Chondrocyte (in vitro differentiated cells): ENCODE measurements around the gene CTNNA2. TPM values are rescaled to one million over a fixed set of nuclear protein-coding genes. Genes with fewer than 3 reads are reported as not detected.
"Not testable (repeated sequence)": the region's sequence is repeated elsewhere in the genome, so short reads cannot be mapped to it uniquely, and the experiment has no call there.

ENCODE experiments used
- DNase-seq: peaks from one replicate; pipeline ENCODE4 v3.0.0; 2021; ENCODE audit warnings: mixed read lengths, low spot score
- H3K27ac Mint-ChIP-seq: one replicate; pipeline ENCODE4 v1.8.0; 2021; ENCODE audit warnings: mild to moderate bottlenecking, moderate library complexity, mixed read lengths; ENCODE audit not compliant: unreplicated experiment
- H3K27me3 Mint-ChIP-seq: 2 replicates; pipeline ENCODE4 v1.8.0; 2021; ENCODE audit warnings: low read depth, mixed read lengths
- H3K36me3 Mint-ChIP-seq: 2 replicates; pipeline ENCODE4 v1.8.0; 2021; ENCODE audit warnings: low read depth, mixed read lengths
- H3K4me1 Mint-ChIP-seq: 2 replicates; pipeline ENCODE4 v1.8.0; 2021; ENCODE audit warnings: low read depth, mild to moderate bottlenecking, mixed read lengths
- H3K4me3 Mint-ChIP-seq: one replicate; pipeline ENCODE4 v1.8.0; 2021; ENCODE audit warnings: mild to moderate bottlenecking, moderate library complexity, mixed read lengths; ENCODE audit not compliant: unreplicated experiment
- H3K9me3 Mint-ChIP-seq: 2 replicates; pipeline ENCODE4 v1.8.0; 2021; ENCODE audit warnings: low read depth, mixed read lengths
- total RNA-seq: library from RNA; stranded (reverse); gene quantifications from 3 replicates; pipeline ENCODE4 v1.2.1, GENCODE V29; 2021
- TF ChIP-seq, protein P1 (sequence below): fragments of 200-600 bp; sonication (generic); IDR thresholded peaks from 2 replicates; pipeline ENCODE4 v1.5.0; 2021; ENCODE audit warnings: antibody characterized with exemption, mild to moderate bottlenecking, moderate library complexity

Gene CTNNA2
- total RNA-seq, 1 donor from 2014 or later: not detected

- TF ChIP-seq, protein P1, sequence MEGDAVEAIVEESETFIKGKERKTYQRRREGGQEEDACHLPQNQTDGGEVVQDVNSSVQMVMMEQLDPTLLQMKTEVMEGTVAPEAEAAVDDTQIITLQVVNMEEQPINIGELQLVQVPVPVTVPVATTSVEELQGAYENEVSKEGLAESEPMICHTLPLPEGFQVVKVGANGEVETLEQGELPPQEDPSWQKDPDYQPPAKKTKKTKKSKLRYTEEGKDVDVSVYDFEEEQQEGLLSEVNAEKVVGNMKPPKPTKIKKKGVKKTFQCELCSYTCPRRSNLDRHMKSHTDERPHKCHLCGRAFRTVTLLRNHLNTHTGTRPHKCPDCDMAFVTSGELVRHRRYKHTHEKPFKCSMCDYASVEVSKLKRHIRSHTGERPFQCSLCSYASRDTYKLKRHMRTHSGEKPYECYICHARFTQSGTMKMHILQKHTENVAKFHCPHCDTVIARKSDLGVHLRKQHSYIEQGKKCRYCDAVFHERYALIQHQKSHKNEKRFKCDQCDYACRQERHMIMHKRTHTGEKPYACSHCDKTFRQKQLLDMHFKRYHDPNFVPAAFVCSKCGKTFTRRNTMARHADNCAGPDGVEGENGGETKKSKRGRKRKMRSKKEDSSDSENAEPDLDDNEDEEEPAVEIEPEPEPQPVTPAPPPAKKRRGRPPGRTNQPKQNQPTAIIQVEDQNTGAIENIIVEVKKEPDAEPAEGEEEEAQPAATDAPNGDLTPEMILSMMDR: no peak
- H3K9me3 Mint-ChIP-seq: no peaks in the 10 kb centered on the region
- no peaks in the 10 kb centered on the region for H3K36me3 Mint-ChIP-seq
- DNase-seq: no peak
- H3K27me3 Mint-ChIP-seq: no peaks in the 10 kb centered on the region
- no peak overlapping the region for H3K27ac Mint-ChIP-seq
- H3K4me3 Mint-ChIP-seq: no peak overlapping the region
- H3K4me1 Mint-ChIP-seq: no peaks in the 10 kb centered on the region
These were observed 677.3 kb downstream of the CTNNA2 start for GRCh38 chr2:80190166-80190565.

- TF ChIP-seq, protein P1: no peak
These were observed 680.7 kb downstream of the CTNNA2 start for GRCh38 chr2:80193566-80193965.

DNA sequence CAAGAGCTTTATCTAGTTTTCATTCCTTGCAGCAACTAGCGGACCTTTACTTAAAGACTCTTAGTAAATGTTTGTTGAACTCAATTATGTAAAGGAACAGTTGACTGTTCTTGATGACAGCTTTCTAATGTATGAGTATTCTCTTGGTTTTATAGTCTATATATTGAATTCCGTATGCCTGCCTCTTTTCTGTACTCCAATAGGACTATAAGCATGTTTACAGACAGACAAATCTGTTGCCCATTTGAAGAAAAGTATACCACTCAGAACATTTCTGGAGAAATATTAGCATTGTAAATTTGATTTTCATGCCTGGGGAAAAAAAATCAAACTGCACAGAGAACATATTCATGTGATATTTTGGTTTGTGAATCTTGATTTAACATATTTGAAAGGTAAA is 682.2 kb downstream of the CTNNA2 start:
- Mint-ChIP-seq H3K27ac (no peak overlapping the region), H3K9me3 (peaks cover 6% of the 10 kb centered on the region), H3K27me3 (no peaks in the 10 kb centered on the region), H3K36me3 (no peaks in the 10 kb centered on the region), H3K4me1 (no peaks in the 10 kb centered on the region), H3K4me3 (no peak overlapping the region)
- no peak for DNase-seq
- TF ChIP-seq, protein P1: no peak

More at GRCh38 chr2:80193566-80193965, 680.7 kb downstream of the CTNNA2 start:
- no peak for DNase-seq
- H3K27me3 Mint-ChIP-seq: no peaks in the 10 kb centered on the region
- no peak overlapping the region for H3K4me3 Mint-ChIP-seq
- no peaks in the 10 kb centered on the region for H3K36me3 Mint-ChIP-seq
- H3K27ac Mint-ChIP-seq: no peak overlapping the region
- H3K9me3 Mint-ChIP-seq: peaks cover 5% of the 10 kb centered on the region
- no peaks in the 10 kb centered on the region for H3K4me1 Mint-ChIP-seq

GRCh38 chr2:80198042-80198441 is 685.2 kb downstream of the CTNNA2 start:
- H3K27me3 Mint-ChIP-seq: no peaks in the 10 kb centered on the region
- H3K4me1 Mint-ChIP-seq: no peaks in the 10 kb centered on the region
- no peak overlapping the region for H3K27ac Mint-ChIP-seq
- H3K4me3 Mint-ChIP-seq: no peak overlapping the region
- no peak for DNase-seq
- H3K36me3 Mint-ChIP-seq: no peaks in the 10 kb centered on the region
- peaks cover 6% of the 10 kb centered on the region for H3K9me3 Mint-ChIP-seq
- TF ChIP-seq, protein P1: no peak

- TF ChIP-seq, protein P1: no peak
- no peak overlapping the region for H3K27ac Mint-ChIP-seq
- H3K9me3 Mint-ChIP-seq: peaks cover 10% of the 10 kb centered on the region
- DNase-seq: no peak
- no peaks in the 10 kb centered on the region for H3K4me1 Mint-ChIP-seq
- H3K4me3 Mint-ChIP-seq: no peak overlapping the region
- no peaks in the 10 kb centered on the region for H3K27me3 Mint-ChIP-seq
- H3K36me3 Mint-ChIP-seq: no peaks in the 10 kb centered on the region
These were observed 686.7 kb downstream of the CTNNA2 start for GRCh38 chr2:80199504-80199903.

DNA sequence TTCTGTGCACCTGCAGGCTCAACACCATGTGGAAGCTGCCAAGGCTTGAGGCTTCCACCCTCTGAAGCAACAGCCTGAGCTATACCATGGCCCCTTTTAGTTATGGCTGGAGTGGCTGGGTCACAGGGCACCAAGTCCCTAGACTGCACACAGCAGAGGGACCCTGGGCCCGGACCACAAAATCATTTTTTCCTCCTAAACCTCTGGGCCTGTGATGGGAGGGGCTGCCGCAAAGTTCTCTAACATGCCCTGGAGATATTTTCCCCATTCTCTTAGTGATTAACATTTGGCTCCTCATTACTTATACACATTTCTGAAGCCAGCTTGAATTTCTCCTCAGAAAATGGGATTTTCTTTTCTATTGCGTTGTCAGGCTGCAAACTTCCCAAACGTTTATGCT is 691.1 kb downstream of the CTNNA2 start:
- H3K36me3 Mint-ChIP-seq, DNase-seq, H3K27me3 Mint-ChIP-seq, H3K4me3 Mint-ChIP-seq, H3K4me1 Mint-ChIP-seq, H3K27ac Mint-ChIP-seq: not testable (repeated sequence)
- peaks cover 19% of the 10 kb centered on the region for H3K9me3 Mint-ChIP-seq
